Camera-type eye (tissue), 1 donor: ENCODE data around the gene C1QL4. TPM values are rescaled to one million over a fixed set of nuclear protein-coding genes. Genes with fewer than 3 reads are reported as not detected.

Experiments
- total RNA-seq: library from RNA; depleted of rRNA; stranded (reverse); fragments of >200 nt; gene quantifications from one replicate; pipeline ENCODE4 v1.2.3, GENCODE V29; 2014

C1QL4 gene
- total RNA-seq, result 0.55 TPM

DNA sequence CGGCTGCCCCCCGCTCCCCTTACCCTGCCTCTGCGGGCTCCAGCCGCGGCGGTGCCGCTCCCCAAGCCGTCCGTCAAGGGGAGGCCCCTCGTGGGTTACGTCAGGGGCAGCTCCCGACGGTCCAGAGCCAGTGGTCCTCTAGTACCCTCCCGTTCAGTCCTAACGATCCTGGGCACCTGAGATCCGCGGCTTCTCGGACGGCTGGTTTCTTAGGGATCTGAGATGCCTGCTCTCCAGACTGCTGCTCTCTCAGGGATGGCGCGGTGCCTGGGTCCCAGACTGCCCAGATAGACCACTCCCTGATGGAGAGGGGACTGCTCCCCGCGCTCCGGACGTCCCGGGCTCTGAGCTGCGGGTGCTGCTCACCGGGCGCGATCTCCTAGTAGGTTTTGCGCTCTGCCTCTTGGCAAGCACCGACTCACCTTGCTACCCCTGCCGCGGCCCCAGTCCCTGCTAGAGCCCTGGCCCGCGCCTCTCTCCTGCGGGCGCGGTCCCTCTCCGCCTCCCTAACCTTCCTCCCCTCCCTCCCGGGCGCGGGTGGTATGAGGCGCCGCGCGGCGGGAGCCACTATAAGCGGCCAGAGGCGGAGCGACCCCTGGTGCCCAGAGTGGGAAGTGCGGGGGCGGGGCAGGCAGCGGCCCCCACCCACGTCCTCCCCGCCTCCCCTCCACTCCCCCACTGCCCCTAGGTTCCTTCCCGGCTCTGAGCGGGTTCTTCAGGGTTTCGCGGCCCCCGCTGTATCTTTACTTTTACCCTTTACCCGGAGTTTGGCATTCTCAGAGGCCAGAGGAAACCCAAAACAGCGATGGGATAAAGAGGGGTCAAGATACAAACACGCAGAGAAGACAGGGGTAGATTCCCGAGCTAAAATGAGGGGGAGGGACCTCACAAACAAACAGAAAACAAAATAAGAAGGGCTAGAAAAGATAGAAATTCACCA is at the start of gene C1QL4:
TSS of gene C1QL4 (minus strand) at position 544 of the 940 bp plus-strand sequence. CDS start 711 bp downstream, outside the sequence.

DNA sequence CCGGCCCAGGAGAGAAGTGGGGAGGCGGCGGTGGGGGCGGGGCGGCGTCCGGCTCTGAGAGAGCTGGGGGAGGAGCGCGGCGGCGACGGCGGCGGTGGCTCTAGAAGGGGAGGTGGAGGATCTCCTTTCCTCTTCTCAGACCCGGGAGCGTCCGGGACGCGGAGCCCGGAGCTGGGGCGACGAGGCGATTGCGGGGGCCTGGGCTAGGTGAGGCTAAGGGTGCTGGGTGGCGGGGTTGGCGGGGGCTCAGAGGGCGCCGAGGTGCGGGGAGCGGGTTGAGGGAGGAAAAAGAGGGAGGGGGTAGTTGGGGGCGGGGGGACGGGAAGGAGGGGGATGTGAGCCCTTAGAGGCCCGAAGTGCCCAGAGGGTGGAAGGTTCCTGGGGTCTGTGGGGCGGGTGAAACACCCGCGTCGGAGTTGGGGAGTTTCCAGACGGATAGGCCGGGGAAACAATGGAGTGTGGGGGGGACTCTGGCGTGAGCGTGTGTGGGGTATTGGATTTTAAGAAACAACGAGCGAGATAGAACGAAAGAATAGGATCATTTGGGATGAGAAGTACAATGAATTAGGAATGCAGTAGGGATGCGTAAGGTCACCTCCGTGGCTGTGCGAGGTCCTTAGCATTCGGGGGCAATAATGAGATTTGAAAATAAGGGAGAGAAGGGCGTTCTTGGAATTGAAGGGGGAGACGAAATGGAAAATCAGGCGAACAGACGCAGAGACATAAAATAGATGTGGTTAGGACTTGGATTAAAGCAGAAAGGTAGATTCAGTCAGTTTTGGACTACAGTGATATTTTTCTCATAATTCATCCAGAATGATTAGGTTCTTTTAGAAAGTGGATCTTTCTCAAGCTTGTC is 30.6 kb upstream of the C1QL4 start, which contains the start of gene SPATS2:
TSS of gene SPATS2 (plus strand) at position 82 of the 859 bp plus-strand sequence. CDS start 93,551 bp downstream, outside the sequence.

DNA sequence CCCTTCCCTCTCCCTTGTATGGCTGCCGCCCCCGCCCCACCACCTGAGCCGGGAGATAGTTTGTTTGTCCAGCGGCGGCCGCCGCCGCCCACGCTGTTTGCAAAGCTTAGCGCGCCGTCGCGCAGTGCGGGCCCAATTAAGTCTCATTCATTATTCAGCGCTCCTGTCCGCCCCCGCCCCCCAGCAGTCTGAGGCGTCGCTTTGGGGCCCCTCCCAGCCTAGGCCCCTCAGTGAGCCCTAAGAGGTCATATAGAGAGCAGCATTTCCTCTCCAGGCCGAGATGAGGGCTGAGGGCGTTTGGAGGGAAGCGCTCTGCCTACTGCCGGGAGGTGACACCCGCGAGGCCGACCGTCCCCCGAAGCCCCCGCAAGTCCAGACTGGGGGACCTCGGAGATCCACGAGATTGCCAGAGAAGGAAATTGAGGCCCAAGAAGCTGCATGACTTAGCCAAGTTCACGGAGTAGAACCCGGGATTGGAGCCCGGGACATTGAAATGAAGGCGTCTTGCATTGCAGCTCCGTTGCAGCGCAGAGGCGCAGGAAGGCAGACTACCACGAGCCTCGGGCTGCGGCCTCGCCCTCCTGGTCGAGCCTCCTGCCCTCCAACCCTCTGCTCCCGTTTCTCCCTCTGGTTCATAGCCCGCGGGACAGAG is 9.8 kb upstream of the C1QL4 start, which contains the start of gene DNAJC22:
TSS of gene DNAJC22 (plus strand) at position 230 of the 652 bp plus-strand sequence. CDS start 1,985 bp downstream, outside the sequence.

DNA sequence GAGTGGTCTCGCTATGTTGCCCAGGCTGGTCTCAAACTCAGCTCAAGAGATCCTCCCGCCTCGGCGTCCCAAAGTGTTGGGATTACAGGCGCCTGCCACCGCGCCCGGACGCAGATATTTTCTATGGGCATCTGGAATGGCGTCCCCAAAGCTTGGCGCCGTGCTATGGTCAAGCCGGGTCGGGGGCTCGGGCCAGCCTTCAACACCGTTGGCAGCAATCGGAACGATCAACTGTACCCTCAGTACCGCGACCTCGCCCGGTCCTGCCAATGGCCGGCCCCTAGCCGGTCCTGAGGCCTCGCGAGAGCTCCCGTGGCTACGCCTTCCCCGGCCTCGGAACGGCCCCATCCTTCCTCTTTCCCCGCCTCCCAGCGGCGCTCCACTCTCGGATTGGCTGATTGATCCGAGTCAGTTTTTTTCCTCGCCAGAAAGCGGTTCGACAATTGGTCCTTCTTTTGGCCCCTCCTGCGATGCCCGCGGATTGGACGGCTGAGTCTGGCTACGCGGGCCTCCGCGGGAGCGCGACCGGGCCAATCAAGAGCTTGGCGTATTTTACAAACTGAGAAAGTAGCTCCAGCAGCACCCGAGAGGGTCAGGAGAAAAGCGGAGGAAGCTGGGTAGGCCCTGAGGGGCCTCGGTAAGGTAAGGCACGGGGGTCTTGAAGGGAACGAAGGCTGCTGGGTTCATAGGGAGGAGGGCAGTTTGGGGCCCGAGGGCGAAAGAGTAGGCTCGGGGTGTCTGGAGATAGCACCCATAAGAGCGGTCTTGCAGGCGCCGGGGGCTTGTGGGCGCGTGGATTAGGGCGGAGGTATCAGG is 14.1 kb downstream of the C1QL4 start, which contains the start of gene TROAP:
TSS of gene TROAP (plus strand) at position 548 of the 816 bp plus-strand sequence. CDS start 354 bp downstream, outside the sequence.

DNA sequence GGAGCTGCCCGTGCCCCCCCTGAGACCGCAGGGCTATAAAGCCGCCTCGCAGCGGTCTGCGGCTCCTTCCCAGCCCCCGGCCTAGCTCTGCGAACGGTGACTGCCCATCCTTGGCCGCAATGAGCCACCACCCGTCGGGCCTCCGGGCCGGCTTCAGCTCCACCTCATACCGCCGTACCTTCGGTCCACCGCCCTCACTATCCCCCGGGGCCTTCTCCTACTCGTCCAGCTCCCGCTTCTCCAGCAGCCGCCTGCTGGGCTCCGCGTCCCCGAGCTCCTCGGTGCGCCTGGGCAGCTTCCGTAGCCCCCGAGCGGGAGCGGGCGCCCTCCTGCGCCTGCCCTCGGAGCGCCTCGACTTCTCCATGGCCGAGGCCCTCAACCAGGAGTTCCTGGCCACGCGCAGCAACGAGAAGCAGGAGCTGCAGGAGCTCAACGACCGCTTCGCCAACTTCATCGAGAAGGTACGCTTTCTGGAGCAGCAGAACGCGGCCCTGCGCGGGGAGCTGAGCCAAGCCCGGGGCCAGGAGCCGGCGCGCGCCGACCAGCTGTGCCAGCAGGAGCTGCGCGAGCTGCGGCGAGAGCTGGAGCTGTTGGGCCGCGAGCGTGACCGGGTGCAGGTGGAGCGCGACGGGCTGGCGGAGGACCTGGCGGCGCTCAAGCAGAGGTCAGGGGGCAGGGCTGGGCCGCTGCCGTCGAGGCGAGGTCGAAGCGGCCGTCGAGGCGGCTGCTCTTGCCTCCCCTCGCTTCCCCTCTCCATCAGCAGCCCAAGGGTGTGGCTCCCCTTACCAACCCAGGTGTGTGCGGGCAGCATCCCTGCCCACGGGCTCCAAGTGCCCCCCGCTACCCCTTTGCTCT is 41.7 kb downstream of the C1QL4 start, which contains the start of gene PRPH:
TSS of gene PRPH (plus strand) at position 66 of the 855 bp plus-strand sequence. CDS start at position 120, 54 bp downstream.

Other genes starting within 250 kb of the C1QL4 start
- 1.4 TPM for gene DHH, start 242.4 kb downstream of the C1QL4 start, total RNA-seq
- gene LMBR1L, start 226.3 kb downstream of the C1QL4 start, total RNA-seq, result 77.6 TPM
- gene TUBA1B, start 205.8 kb downstream of the C1QL4 start, total RNA-seq, result 786 TPM
- 1,127 TPM for gene TUBA1A, start 148.1 kb downstream of the C1QL4 start, total RNA-seq
- gene TUBA1C, start 72.1 kb downstream of the C1QL4 start, total RNA-seq, result 76.0 TPM
- 18.9 TPM for gene PRPH, start 42.0 kb downstream of the C1QL4 start, total RNA-seq
- 6.2 TPM for gene TROAP, start 13.9 kb downstream of the C1QL4 start, total RNA-seq
- 1.4 TPM for gene DNAJC22, start 9.7 kb upstream of the C1QL4 start, total RNA-seq
- 44.1 TPM for gene SPATS2, start 30.3 kb upstream of the C1QL4 start, total RNA-seq
- 0.93 TPM for gene KCNH3, start 201.8 kb upstream of the C1QL4 start, total RNA-seq
- gene MCRS1, start 231.0 kb upstream of the C1QL4 start, total RNA-seq, result 53.1 TPM